Panc1 (cell line): Measurements from ENCODE around the gene PSME3. TPM values are rescaled to one million over a fixed set of nuclear protein-coding genes. Genes with fewer than 3 reads are reported as not detected.

Experiments used
- ATAC-seq: fragments of 200-7000 bp; cut with Tn5 transposase; 2 replicates; pipeline ENCODE4 v1.9.1; 2020; ENCODE audit warnings: mild to moderate bottlenecking, moderate library complexity
- BruUV-seq: library from RNA; stranded (reverse); fragments of 400-500 nt; replicated peaks from 2 replicates; lab custom pipeline; 2021; lab: Mats Ljungman, UMichigan
- CTCF ChIA-PET: fragments of 300-600 bp; sonication (Branson Sonifier 250); formaldehyde crosslinking; loops from one replicate; lab custom pipeline; 2022; ENCODE audit warnings: antibody characterized with exemption; lab: Charles Lee
- POLR2A ChIA-PET: fragments of 300-600 bp; sonication (Branson Sonifier 250); formaldehyde crosslinking; loops from one replicate; lab custom pipeline; 2022; ENCODE audit warnings: antibody characterized with exemption; lab: Charles Lee
- DNase-seq: peaks from one replicate; pipeline ENCODE4 v3.0.0-alpha.2; 2010; ENCODE audit warnings: low read depth, low spot score
- H3K27ac ChIP-seq: 2 replicates; pipeline ENCODE4 v1.5.1; 2011; ENCODE audit warnings: mild to moderate bottlenecking, low read length, inconsistent platforms
- H3K27me3 ChIP-seq: fragments of 200-500 bp; sonication (Bioruptor generic); 2 replicates; pipeline ENCODE4 v1.6.0; 2014; ENCODE audit warnings: low read length, inconsistent platforms; ENCODE audit not compliant: control insufficient read depth, insufficient read depth
- H3K36me3 ChIP-seq: fragments of 200-500 bp; sonication (Bioruptor generic); 2 replicates; pipeline ENCODE4 v1.5.1; 2014; ENCODE audit warnings: inconsistent platforms, mild to moderate bottlenecking, low read length, moderate library complexity; ENCODE audit not compliant: control insufficient read depth, insufficient read depth
- H3K4me1 ChIP-seq: 2 replicates; pipeline ENCODE4 v1.5.1; 2011; ENCODE audit warnings: inconsistent platforms, mild to moderate bottlenecking, low read length, moderate library complexity; ENCODE audit not compliant: control insufficient read depth, insufficient read depth
- H3K4me3 ChIP-seq, 2 experiments: 2 replicates each; pipeline ENCODE4 v1.5.1; 2011 to 2012; ENCODE audit warnings: low read depth in 2 of 2, low read length in 2 of 2, mild to moderate bottlenecking in 2 of 2, inconsistent platforms in 1 of 2, moderate library complexity in 1 of 2
- H3K9me3 ChIP-seq: fragments of 200-500 bp; sonication (Bioruptor generic); 2 replicates; pipeline ENCODE4 v1.5.1; 2014; ENCODE audit warnings: low read depth, mild to moderate bottlenecking, inconsistent platforms, low read length, moderate library complexity; ENCODE audit not compliant: control insufficient read depth, insufficient read depth
- CTCF ChIP-seq: fragments of 450-650 bp; IDR thresholded peaks from 2 replicates; pipeline ENCODE4 v1.5.1; 2017; ENCODE audit warnings: mild to moderate bottlenecking
- POLR2AphosphoS5 ChIP-seq: IDR thresholded peaks from 2 replicates; pipeline ENCODE4 v1.6.1; 2012; ENCODE audit warnings: mild to moderate bottlenecking, low read depth, low read length, moderate library complexity
- REST ChIP-seq, 2 experiments: IDR thresholded peaks; 2 replicates each; pipeline ENCODE4 v1.6.1; 2011 to 2012; ENCODE audit warnings: low read depth in 2 of 2, control low read depth in 1 of 2, low read length in 1 of 2, mild to moderate bottlenecking in 1 of 2, moderate library complexity in 1 of 2; ENCODE audit not compliant: insufficient read depth in 1 of 2
- SIN3A ChIP-seq: IDR thresholded peaks from 2 replicates; pipeline ENCODE4 v1.6.1; 2012; ENCODE audit warnings: low read depth, mild to moderate bottlenecking, low read length, moderate library complexity, borderline replicate concordance; ENCODE audit not compliant: insufficient read depth
- TCF7L2 ChIP-seq: IDR thresholded peaks from 2 replicates; pipeline ENCODE4 v1.6.1; 2011; ENCODE audit warnings: mild to moderate bottlenecking, low read depth, low read length, inconsistent platforms
- in situ Hi-C: cut with HindIII; loops from 2 replicates; pipeline ENCODE4 v1.10.0; 2016; ENCODE audit warnings: low sequenced_read_pairs, low pct_unique_long_range_greater_than_20kb
- intact Hi-C: fragments of 100-400 bp; cut with micrococcal nuclease; formaldehyde crosslinking; loops from one replicate; pipeline ENCODE4 v1.10.0; 2022; ENCODE audit not compliant: unreplicated experiment
- total RNA-seq: library from RNA; stranded (reverse); gene quantifications from one replicate; pipeline ENCODE4 v1.2.1, GENCODE V29; 2021; ENCODE audit not compliant: unreplicated experiment

PSME3 gene
- total RNA-seq, 1 experiment from 2014 or later, result 110 TPM

GRCh38 chr17:42853004-42853403 is 19.8 kb downstream of the PSME3 start:
- no peaks in the 10 kb centered on the region for H3K9me3 ChIP-seq
- no peak for DNase-seq
- H3K36me3 ChIP-seq, result no peaks in the 10 kb centered on the region
- no TSS peak for BruUV-seq
- intact Hi-C loops (no loop called here), in situ Hi-C loops (no loop called here)
- H3K27ac ChIP-seq, result no peak overlapping the region
- CTCF ChIA-PET, result no interaction called here
- no peak for TF ChIP-seq TCF7L2
- TF ChIP-seq SIN3A, result no peak
- no peak for TF ChIP-seq CTCF
- no peak for TF ChIP-seq REST (IDR thresholded peaks at IDR 0.05; ENCODE audit: insufficient read depth in 1 of 2, low read depth in 2 of 2, low read length in 1 of 2)
- TF ChIP-seq POLR2AphosphoS5, result no peak
- POLR2A ChIA-PET, result no interaction called here
- ATAC-seq, result no peak
- H3K27me3 ChIP-seq, result no peaks in the 10 kb centered on the region
- H3K4me3 ChIP-seq, result no peak overlapping the region
- no peaks in the 10 kb centered on the region for H3K4me1 ChIP-seq

- Histone ChIP-seq H3K4me3 (no peak overlapping the region), H3K36me3 (no peaks in the 10 kb centered on the region), H3K27ac (no peak overlapping the region), H3K27me3 (no peaks in the 10 kb centered on the region), H3K9me3 (no peaks in the 10 kb centered on the region), H3K4me1 (no peaks in the 10 kb centered on the region)
- ChIA-PET POLR2A (no interaction called here), CTCF (no interaction called here)
- no TSS peak for BruUV-seq
- TF ChIP-seq SIN3A (no peak), TCF7L2 (no peak), CTCF (no peak), REST (IDR thresholded peaks at IDR 0.05; ENCODE audit: insufficient read depth in 1 of 2, low read depth in 2 of 2, low read length in 1 of 2) (no peak), POLR2AphosphoS5 (no peak)
- in situ Hi-C loops (no loop called here), intact Hi-C loops (no loop called here)
- ATAC-seq (no peak), DNase-seq (no peak)
Observed at GRCh38 chr17:42853597-42853967, 20.4 kb downstream of the PSME3 start.
